Measurements from ENCODE around the gene PTPN9.
A peak's percentile ranks its signal among the peaks of the same experiment; 100 is the strongest.
"Not testable (repeated sequence)": the region's sequence is repeated elsewhere in the genome, so short reads cannot be mapped to it uniquely, and the experiment has no call there.

PTPN9 gene

GRCh38 chr15:75451202-75451673 is 127.9 kb downstream of the PTPN9 start:
- peak overlapping the region; percentile 79 for H3K9ac ChIP-seq (ENCODE audit: low read length)
- no peaks in the 10 kb centered on the region for H3K27me3 ChIP-seq (ENCODE audit: low read length)
- peaks cover 43% of the 10 kb centered on the region for H3K79me2 ChIP-seq (ENCODE audit: insufficient read depth, low read length)
- H3K9me2 ChIP-seq (replicated peaks; ENCODE audit: insufficient read depth, low read length) = no peaks in the 10 kb centered on the region
- peak overlapping the region; percentile 63 for H3K4me2 ChIP-seq (ENCODE audit: low read depth, low read length, poor library complexity, severe bottlenecking)
- H4K20me1 ChIP-seq (ENCODE audit: low read depth, low read length) = peaks cover 15% of the 10 kb centered on the region
- no peaks in the 10 kb centered on the region for H3K9me3 ChIP-seq (ENCODE audit: insufficient read depth, low read length)
- TF ChIP-seq EZH2phosphoT487 (conservative IDR thresholded peaks at IDR 0.05; ENCODE audit: low read length) (no peak), CTCF (IDR thresholded peaks at IDR 0.05; ENCODE audit: insufficient read depth, low read length, poor library complexity, severe bottlenecking) (no peak)
- no peaks in the 10 kb centered on the region for H3K36me3 ChIP-seq (ENCODE audit: low read length)
- peaks cover 35% of the 10 kb centered on the region for H3F3A ChIP-seq (ENCODE audit: insufficient read depth)
- H2AFZ ChIP-seq (ENCODE audit: low read depth, low read length, severe bottlenecking) = no peak overlapping the region
- H3K4me3 ChIP-seq (ENCODE audit: insufficient read depth, low read length, poor library complexity, severe bottlenecking) = peak overlapping the region; percentile 71
- H3K27ac ChIP-seq (ENCODE audit: low read depth, low read length) = peak overlapping the region; percentile 90

- Histone ChIP-seq H3K4me2 (ENCODE audit: low read depth, low read length, poor library complexity, severe bottlenecking) (peak overlapping the region; percentile 89), H3K27ac (ENCODE audit: low read depth, low read length) (peak overlapping the region; percentile 90), H3K79me2 (ENCODE audit: insufficient read depth, low read length) (peaks cover 50% of the 10 kb centered on the region), H3K9me3 (ENCODE audit: insufficient read depth, low read length) (no peaks in the 10 kb centered on the region), H3K4me3 (ENCODE audit: insufficient read depth, low read length, poor library complexity, severe bottlenecking) (peak overlapping the region; percentile 84), H2AFZ (ENCODE audit: low read depth, low read length, severe bottlenecking) (no peak overlapping the region), H3F3A (ENCODE audit: insufficient read depth) (peaks cover 41% of the 10 kb centered on the region), H4K20me1 (ENCODE audit: low read depth, low read length) (peaks cover 19% of the 10 kb centered on the region), H3K9ac (ENCODE audit: low read length) (peak overlapping the region; percentile 79), H3K36me3 (ENCODE audit: low read length) (no peaks in the 10 kb centered on the region), H3K27me3 (ENCODE audit: low read length) (no peaks in the 10 kb centered on the region), H3K9me2 (replicated peaks; ENCODE audit: insufficient read depth, low read length) (no peaks in the 10 kb centered on the region)
- no peak for TF ChIP-seq CTCF (IDR thresholded peaks at IDR 0.05; ENCODE audit: insufficient read depth, low read length, poor library complexity, severe bottlenecking)
- TF ChIP-seq EZH2phosphoT487 (conservative IDR thresholded peaks at IDR 0.05; ENCODE audit: low read length) = no peak
These were observed 128.6 kb downstream of the PTPN9 start for GRCh38 chr15:75450307-75451201.

- H4K20me1 ChIP-seq (ENCODE audit: low read depth, low read length) = peaks cover 19% of the 10 kb centered on the region
- H3K27me3 ChIP-seq (ENCODE audit: low read length) = no peaks in the 10 kb centered on the region
- H3K79me2 ChIP-seq (ENCODE audit: insufficient read depth, low read length) = peaks cover 58% of the 10 kb centered on the region
- H3K27ac ChIP-seq (ENCODE audit: low read depth, low read length) = peak overlapping the region; percentile 90
- H3K9ac ChIP-seq (ENCODE audit: low read length) = peak overlapping the region; percentile 79
- no peaks in the 10 kb centered on the region for H3K9me2 ChIP-seq (replicated peaks; ENCODE audit: insufficient read depth, low read length)
- TF ChIP-seq EZH2phosphoT487 (conservative IDR thresholded peaks at IDR 0.05; ENCODE audit: low read length) = no peak
- TF ChIP-seq CTCF (IDR thresholded peaks at IDR 0.05; ENCODE audit: insufficient read depth, low read length, poor library complexity, severe bottlenecking) = no peak
- no peaks in the 10 kb centered on the region for H3K36me3 ChIP-seq (ENCODE audit: low read length)
- H3K9me3 ChIP-seq (ENCODE audit: insufficient read depth, low read length) = no peaks in the 10 kb centered on the region
- H3F3A ChIP-seq (ENCODE audit: insufficient read depth) = peaks cover 41% of the 10 kb centered on the region
- peak overlapping the region; percentile 84 for H3K4me3 ChIP-seq (ENCODE audit: insufficient read depth, low read length, poor library complexity, severe bottlenecking)
- H3K4me2 ChIP-seq (ENCODE audit: low read depth, low read length, poor library complexity, severe bottlenecking) = peak overlapping the region; percentile 89
- H2AFZ ChIP-seq (ENCODE audit: low read depth, low read length, severe bottlenecking) = no peak overlapping the region
These were observed 129.4 kb downstream of the PTPN9 start for GRCh38 chr15:75449585-75450306.

- H3K27ac ChIP-seq (ENCODE audit: low read depth, low read length); H3K4me2 ChIP-seq (ENCODE audit: low read depth, low read length, poor library complexity, severe bottlenecking); H3K9me3 ChIP-seq (ENCODE audit: insufficient read depth, low read length); H3K27me3 ChIP-seq (ENCODE audit: low read length); H3K9ac ChIP-seq (ENCODE audit: low read length); H2AFZ ChIP-seq (ENCODE audit: low read depth, low read length, severe bottlenecking); H3K36me3 ChIP-seq (ENCODE audit: low read length); H3K4me3 ChIP-seq (ENCODE audit: insufficient read depth, low read length, poor library complexity, severe bottlenecking); H3K9me2 ChIP-seq (replicated peaks; ENCODE audit: insufficient read depth, low read length): not testable (repeated sequence)
- peaks cover 36% of the 10 kb centered on the region for H3F3A ChIP-seq (ENCODE audit: insufficient read depth)
- peaks cover 74% of the 10 kb centered on the region for H3K79me2 ChIP-seq (ENCODE audit: insufficient read depth, low read length)
- peaks cover 19% of the 10 kb centered on the region for H4K20me1 ChIP-seq (ENCODE audit: low read depth, low read length)
These were observed 130.9 kb downstream of the PTPN9 start for GRCh38 chr15:75448171-75448570.

Measured in SU-DHL-6 (cell line).